ENCODE results near the gene ACSL3. TPM values are rescaled to one million over a fixed set of nuclear protein-coding genes. Genes with fewer than 3 reads are reported as not detected.

Gene ACSL3
- total RNA-seq, 1 experiment from 2014 or later = 236 TPM

DNA sequence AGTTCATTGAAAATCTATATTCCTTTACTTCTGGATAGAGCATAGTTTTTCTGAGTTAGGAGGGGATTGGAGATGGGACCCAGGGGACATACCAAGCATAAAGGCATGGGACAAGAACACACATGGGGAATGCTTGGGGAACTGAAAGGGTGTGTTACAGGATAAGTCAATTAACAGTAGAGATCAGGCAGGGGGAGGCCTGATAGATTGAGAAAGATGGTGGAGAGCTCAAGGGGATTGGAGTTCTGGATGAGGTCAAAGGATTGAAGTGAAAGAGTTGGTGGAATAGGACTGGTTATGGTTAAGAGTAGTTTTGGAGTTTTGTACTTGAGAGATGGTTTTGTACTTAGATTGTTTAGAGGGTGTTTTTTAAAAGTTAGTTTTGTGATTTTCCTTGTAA, 16.1 kb downstream of the ACSL3 start:
- Histone ChIP-seq H2AFZ (ENCODE audit: low read length) (no peak overlapping the region), H4K20me1 (ENCODE audit: low read length) (peaks cover 93% of the 10 kb centered on the region), H3K4me3 (ENCODE audit: low read length) (no peak overlapping the region), H3K36me3 (ENCODE audit: low read depth, low read length) (no peaks in the 10 kb centered on the region), H3K79me2 (ENCODE audit: low read length) (peaks cover 100% of the 10 kb centered on the region), H3K9me2 (replicated peaks; ENCODE audit: low read length) (no peaks in the 10 kb centered on the region), H3K27me3 (ENCODE audit: low read length) (no peaks in the 10 kb centered on the region), H3K4me2 (ENCODE audit: low read length) (peak overlapping the region; percentile 69), H3K27ac (ENCODE audit: low read length) (no peak overlapping the region), H3K4me1 (ENCODE audit: insufficient read depth, low read length) (peaks cover 42% of the 10 kb centered on the region), H3F3A (ENCODE audit: low read length, unreplicated experiment) (peaks cover 12% of the 10 kb centered on the region), H3K9ac (ENCODE audit: low read length) (no peak overlapping the region), H3K9me3 (ENCODE audit: low read length) (no peaks in the 10 kb centered on the region)
- intact Hi-C loops (cut with micrococcal nuclease) = no loop called here
- no peak for TF ChIP-seq EZH2phosphoT487 (IDR thresholded peaks at IDR 0.05; ENCODE audit: borderline replicate concordance, low read length)
- TF ChIP-seq, protein P1, sequence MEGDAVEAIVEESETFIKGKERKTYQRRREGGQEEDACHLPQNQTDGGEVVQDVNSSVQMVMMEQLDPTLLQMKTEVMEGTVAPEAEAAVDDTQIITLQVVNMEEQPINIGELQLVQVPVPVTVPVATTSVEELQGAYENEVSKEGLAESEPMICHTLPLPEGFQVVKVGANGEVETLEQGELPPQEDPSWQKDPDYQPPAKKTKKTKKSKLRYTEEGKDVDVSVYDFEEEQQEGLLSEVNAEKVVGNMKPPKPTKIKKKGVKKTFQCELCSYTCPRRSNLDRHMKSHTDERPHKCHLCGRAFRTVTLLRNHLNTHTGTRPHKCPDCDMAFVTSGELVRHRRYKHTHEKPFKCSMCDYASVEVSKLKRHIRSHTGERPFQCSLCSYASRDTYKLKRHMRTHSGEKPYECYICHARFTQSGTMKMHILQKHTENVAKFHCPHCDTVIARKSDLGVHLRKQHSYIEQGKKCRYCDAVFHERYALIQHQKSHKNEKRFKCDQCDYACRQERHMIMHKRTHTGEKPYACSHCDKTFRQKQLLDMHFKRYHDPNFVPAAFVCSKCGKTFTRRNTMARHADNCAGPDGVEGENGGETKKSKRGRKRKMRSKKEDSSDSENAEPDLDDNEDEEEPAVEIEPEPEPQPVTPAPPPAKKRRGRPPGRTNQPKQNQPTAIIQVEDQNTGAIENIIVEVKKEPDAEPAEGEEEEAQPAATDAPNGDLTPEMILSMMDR (conservative IDR thresholded peaks at IDR 0.05; ENCODE audit: low read depth, low read length) = no peak
- no peak for TF ChIP-seq EZH2 (IDR thresholded peaks at IDR 0.05; ENCODE audit: low read length, unreplicated experiment)
- ATAC-seq = no peak
- ChIA-PET POLR2A (ENCODE audit: unreplicated experiment) (no interaction called here), CTCF (interaction anchor here (0.6 to 1.2 kb wide), 2 partner anchors 15 to 26 kb away, joined by 3 to 4 read pairs; no protein-coding TSS in a partner anchor)
- no peak for DNase-seq
- BruUV-seq (replicated peaks) = no TSS peak

DNA sequence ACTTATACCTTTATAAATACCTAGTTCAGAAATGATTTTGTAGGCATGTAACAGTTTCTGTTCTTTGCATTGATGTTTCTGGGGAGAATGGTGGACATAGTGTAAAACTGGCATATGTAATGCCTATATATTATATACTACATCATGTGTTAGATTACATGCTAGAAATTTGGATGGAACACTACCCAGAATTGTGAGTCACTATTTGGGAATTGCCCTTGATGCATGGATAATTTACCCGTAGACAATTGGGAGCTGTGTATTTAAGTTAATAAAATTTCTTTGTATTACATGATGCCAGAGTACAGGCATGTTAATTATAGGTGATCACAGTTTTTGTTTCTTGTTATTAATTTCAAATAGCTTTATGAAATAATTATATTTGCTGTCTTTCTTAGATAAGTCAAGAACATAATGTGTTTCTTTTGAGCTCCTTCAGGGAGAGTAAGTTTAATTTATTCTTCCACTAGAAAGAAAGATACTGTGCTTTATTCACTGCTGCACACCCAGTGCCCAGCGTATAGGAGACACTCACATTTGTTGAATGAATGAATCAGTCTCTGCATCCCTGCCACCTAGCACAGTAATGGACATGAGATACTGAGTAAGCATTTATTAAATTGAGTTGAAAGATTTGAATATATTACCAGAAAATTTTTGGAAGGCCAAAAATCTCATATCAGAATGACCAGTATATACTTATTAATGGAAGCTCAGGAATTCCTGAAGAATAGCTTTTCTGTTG, 16.9 kb downstream of the ACSL3 start:
- ATAC-seq (peak; percentile 57), DNase-seq (peak; percentile 61)
- no TSS peak for BruUV-seq (replicated peaks)
- Histone ChIP-seq H3K9me3 (ENCODE audit: low read length) (no peaks in the 10 kb centered on the region), H3K36me3 (ENCODE audit: low read depth, low read length) (no peaks in the 10 kb centered on the region), H2AFZ (ENCODE audit: low read length) (no peak overlapping the region), H3F3A (ENCODE audit: low read length, unreplicated experiment) (peaks cover 12% of the 10 kb centered on the region), H3K4me3 (ENCODE audit: low read length) (peak overlapping the region; percentile 54; the same call in 1 of the 2 replicates), H3K9ac (ENCODE audit: low read length) (no peak overlapping the region), H3K79me2 (ENCODE audit: low read length) (peaks cover 100% of the 10 kb centered on the region), H3K27me3 (ENCODE audit: low read length) (no peaks in the 10 kb centered on the region), H4K20me1 (ENCODE audit: low read length) (peaks cover 95% of the 10 kb centered on the region), H3K4me2 (ENCODE audit: low read length) (peak overlapping the region; percentile 69), H3K9me2 (replicated peaks; ENCODE audit: low read length) (no peaks in the 10 kb centered on the region), H3K27ac (ENCODE audit: low read length) (peak overlapping the region; percentile 85), H3K4me1 (ENCODE audit: insufficient read depth, low read length) (peaks cover 50% of the 10 kb centered on the region)
- CTCF ChIA-PET = interaction anchor here (1.2 kb wide), 1 partner anchor 26 kb away, joined by 4 read pairs; no protein-coding TSS in a partner anchor
- TF ChIP-seq EZH2 (IDR thresholded peaks at IDR 0.05; ENCODE audit: low read length, unreplicated experiment) (no peak), EZH2phosphoT487 (IDR thresholded peaks at IDR 0.05; ENCODE audit: borderline replicate concordance, low read length) (no peak)
- TF ChIP-seq, protein P1 (conservative IDR thresholded peaks at IDR 0.05; ENCODE audit: low read depth, low read length) = no peak
- intact Hi-C loops (cut with micrococcal nuclease) = no loop called here
- POLR2A ChIA-PET (ENCODE audit: unreplicated experiment) = interaction anchor here (0.6 kb wide), 1 partner anchor 24 kb away, joined by 3 read pairs; no protein-coding TSS in a partner anchor
